Loucy (cell line): ENCODE results near the gene ALDH1L2.

Experiments used
- EZH2phosphoT487 ChIP-seq: fragments of 200-600 bp; IDR thresholded peaks from 2 replicates; pipeline ENCODE4 v1.6.1; 2018; ENCODE audit warnings: antibody characterized with exemption, mild to moderate bottlenecking, moderate library complexity, borderline replicate concordance
- TF ChIP-seq, protein P1 (sequence below): fragments of 200-600 bp; sonication (generic); conservative IDR thresholded peaks from 2 replicates; pipeline ENCODE4 v1.5.1; 2014; ENCODE audit warnings: mild to moderate bottlenecking, antibody characterized with exemption, low read length

DNA sequence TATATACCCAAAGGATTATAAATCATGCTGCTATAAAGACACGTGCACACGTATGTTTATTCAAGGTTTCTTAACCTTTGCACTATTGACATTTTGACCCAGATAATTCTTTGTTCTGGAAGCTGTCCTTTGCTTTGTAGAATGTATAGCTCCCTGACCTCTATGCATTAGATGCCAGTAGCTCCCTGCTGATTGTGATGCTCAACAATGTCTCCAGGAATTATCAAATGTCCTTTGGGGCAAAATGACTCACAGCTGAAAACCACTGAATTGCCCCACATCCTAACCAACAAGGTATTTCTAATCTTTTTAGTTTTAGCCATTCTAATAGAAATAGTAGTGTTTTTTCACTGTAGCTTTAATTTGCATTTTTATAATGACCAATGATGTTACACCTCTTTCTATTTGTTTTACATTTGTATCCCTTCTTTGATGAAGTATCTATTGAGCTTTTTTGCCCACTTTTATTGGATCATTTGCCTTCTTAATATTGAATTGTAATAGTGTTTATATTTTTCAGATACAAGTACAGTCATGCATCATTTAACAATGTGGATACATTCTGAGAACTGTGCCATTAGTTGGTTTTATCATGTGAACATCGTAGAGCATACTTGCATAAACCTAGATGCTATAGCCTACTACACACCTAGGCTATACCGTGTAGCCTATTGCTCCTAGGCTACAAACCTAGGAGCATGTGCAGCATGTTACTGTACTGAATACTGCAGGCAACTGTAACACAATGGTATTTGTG is 108.5 kb downstream of the ALDH1L2 start:
- TF ChIP-seq, protein P1, sequence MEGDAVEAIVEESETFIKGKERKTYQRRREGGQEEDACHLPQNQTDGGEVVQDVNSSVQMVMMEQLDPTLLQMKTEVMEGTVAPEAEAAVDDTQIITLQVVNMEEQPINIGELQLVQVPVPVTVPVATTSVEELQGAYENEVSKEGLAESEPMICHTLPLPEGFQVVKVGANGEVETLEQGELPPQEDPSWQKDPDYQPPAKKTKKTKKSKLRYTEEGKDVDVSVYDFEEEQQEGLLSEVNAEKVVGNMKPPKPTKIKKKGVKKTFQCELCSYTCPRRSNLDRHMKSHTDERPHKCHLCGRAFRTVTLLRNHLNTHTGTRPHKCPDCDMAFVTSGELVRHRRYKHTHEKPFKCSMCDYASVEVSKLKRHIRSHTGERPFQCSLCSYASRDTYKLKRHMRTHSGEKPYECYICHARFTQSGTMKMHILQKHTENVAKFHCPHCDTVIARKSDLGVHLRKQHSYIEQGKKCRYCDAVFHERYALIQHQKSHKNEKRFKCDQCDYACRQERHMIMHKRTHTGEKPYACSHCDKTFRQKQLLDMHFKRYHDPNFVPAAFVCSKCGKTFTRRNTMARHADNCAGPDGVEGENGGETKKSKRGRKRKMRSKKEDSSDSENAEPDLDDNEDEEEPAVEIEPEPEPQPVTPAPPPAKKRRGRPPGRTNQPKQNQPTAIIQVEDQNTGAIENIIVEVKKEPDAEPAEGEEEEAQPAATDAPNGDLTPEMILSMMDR = no peak
- no peak for TF ChIP-seq EZH2phosphoT487
